ENCODE results near the gene GJA4. TPM values are rescaled to one million over a fixed set of nuclear protein-coding genes. Genes with fewer than 3 reads are reported as not detected.
"Not testable (repeated sequence)": the region's sequence is repeated elsewhere in the genome, so short reads cannot be mapped to it uniquely, and the experiment has no call there.

The GJA4 gene
- total RNA-seq, 2 donors from 2014 or later = 0.86 to 5.9 TPM

DNA sequence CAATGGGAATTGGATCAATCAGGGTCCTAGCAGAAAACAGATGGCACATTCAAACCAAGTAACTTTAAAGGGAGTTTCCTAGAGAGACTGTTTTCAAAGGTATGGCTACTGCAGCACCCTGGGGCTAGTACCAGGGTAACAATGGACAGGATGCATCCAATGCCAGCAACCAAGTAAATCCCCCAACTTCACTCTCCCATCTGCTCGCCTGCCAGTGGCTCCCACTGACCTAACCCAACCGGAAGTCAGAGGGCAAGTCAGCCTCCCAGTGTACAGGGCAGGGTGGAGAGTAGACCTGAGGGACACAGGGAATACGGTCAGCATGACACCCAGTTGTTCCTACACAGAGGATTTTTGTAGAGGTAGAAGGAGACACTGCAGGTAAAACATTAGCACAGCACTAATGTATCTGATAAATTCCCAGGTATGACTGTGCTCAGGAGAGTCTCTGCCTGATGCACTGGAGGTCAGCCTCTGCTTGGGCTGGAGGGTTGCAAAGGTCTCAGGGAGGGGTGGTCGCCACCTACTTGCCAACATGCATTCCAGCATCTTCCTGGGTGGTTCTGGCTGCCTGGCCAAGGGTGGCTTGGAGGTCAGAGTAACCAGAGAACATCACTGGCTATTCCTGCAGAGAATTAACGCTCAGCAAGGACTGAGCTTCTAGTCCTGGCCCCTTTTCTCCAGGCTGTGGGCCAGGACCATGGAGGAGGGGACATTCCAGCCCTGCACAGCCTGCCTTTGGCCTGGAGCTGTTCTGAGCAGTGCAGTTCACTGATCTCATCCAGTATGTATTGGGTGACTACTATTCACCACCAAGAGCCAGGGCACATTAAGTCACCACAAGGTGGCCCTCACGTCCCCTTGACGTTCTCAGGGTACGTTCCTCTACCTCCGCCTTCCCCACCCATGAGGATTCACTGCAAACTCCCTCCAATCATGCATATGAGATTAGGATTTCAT is 5.1 kb upstream of the GJA4 start:
- Mint-ChIP-seq H3K9me3 (no peaks in the 10 kb centered on the region), H3K27me3 (peaks cover 31 to 37% of the 10 kb centered on the region in 2 donors), H3K4me1 (ENCODE audit: low read depth in 2 of 2) (peaks cover 6 to 26% of the 10 kb centered on the region in 2 donors), H3K4me3 (no peak overlapping the region), H3K36me3 (no peaks in the 10 kb centered on the region), H3K27ac (no peak overlapping the region)
- DNase-seq (ENCODE audit: low spot score) (no peak), ATAC-seq (no peak)

DNA sequence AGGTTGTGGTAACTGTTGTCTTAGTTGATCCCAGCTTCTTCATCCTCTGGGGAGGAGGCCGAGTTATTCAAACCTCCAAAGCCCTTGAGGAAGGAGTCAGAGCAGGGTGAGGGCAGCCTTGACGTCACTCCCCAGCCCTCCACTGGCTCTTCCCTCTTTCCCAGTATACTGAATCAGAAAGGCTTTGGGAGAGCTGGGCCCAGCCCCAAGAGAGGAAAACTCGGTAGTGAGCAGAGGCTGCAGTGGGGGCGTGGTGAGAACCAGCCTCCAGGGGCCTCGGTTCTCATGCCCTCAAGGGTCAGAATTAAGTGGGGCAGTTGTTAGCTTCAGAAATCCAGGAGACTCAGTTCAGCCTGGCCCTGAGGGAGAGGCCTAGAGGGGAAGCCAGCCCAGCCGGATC is 1.8 kb upstream of the GJA4 start:
- H3K36me3 Mint-ChIP-seq = no peaks in the 10 kb centered on the region

DNA sequence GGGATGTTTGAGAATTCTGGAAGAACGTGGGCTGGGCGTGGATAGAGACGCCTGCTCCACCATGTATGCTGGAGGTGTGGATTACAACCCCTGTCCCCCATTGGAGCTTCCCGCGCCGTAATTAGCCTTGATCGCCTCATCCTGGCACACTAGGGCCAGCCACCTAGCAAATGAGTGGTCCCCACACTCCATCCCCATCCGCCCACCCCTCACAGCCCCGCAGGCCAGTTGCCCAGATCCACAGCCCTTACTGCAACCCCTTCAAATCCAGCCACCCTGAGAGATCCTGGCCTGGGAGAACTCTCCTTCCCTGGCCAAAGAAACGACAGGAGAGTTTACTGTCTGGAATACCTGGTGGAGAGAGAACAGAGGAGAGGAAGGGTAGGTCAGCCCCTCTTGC is 375 bp upstream of the GJA4 start:
- ATAC-seq (no peak), DNase-seq (ENCODE audit: low spot score) (no peak)
- H3K27me3 Mint-ChIP-seq = peaks cover 9 to 17% of the 10 kb centered on the region in 2 donors
- H3K4me3 Mint-ChIP-seq = peak overlapping the region; percentile 56
- H3K9me3 Mint-ChIP-seq = no peaks in the 10 kb centered on the region
- peak overlapping the region in 1 of 2 donors; percentile 27 for H3K27ac Mint-ChIP-seq
- H3K4me1 Mint-ChIP-seq (ENCODE audit: low read depth in 2 of 2) = peaks cover 0 to 28% of the 10 kb centered on the region in 2 donors
- no peaks in the 10 kb centered on the region for H3K36me3 Mint-ChIP-seq

More for the DNA sequence above, 1.8 kb upstream of the GJA4 start:
- Mint-ChIP-seq H3K27me3 (peaks cover 17 to 22% of the 10 kb centered on the region in 2 donors), H3K9me3 (no peaks in the 10 kb centered on the region), H3K4me1 (ENCODE audit: low read depth in 2 of 2) (peaks cover 6 to 28% of the 10 kb centered on the region in 2 donors), H3K4me3 (no peak overlapping the region), H3K27ac (peak overlapping the region in 1 of 2 donors; percentile 40)
- ATAC-seq (no peak), DNase-seq (ENCODE audit: low spot score) (no peak)

DNA sequence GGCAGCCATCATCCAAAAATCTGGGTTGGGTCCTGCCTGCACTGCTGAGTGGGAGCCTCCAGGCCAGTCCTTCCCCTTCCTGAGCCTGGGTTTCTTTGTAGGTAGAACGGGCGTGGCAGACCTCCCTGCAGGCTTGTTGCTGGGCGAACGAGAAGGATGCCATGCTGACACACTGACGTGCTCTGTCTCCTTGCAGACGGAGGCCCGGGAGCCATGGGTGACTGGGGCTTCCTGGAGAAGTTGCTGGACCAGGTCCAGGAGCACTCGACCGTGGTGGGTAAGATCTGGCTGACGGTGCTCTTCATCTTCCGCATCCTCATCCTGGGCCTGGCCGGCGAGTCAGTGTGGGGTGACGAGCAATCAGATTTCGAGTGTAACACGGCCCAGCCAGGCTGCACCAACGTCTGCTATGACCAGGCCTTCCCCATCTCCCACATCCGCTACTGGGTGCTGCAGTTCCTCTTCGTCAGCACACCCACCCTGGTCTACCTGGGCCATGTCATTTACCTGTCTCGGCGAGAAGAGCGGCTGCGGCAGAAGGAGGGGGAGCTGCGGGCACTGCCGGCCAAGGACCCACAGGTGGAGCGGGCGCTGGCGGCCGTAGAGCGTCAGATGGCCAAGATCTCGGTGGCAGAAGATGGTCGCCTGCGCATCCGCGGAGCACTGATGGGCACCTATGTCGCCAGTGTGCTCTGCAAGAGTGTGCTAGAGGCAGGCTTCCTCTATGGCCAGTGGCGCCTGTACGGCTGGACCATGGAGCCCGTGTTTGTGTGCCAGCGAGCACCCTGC is 1.4 kb downstream of the GJA4 start:
- Mint-ChIP-seq H3K36me3 (no peaks in the 10 kb centered on the region), H3K27ac (no peak overlapping the region), H3K4me1 (ENCODE audit: low read depth in 2 of 2) (peaks cover 0 to 26% of the 10 kb centered on the region in 2 donors), H3K27me3 (peaks cover 9 to 16% of the 10 kb centered on the region in 2 donors), H3K9me3 (no peaks in the 10 kb centered on the region), H3K4me3 (no peak overlapping the region)
- no peak for ATAC-seq
- no peak for DNase-seq (ENCODE audit: low spot score)

DNA sequence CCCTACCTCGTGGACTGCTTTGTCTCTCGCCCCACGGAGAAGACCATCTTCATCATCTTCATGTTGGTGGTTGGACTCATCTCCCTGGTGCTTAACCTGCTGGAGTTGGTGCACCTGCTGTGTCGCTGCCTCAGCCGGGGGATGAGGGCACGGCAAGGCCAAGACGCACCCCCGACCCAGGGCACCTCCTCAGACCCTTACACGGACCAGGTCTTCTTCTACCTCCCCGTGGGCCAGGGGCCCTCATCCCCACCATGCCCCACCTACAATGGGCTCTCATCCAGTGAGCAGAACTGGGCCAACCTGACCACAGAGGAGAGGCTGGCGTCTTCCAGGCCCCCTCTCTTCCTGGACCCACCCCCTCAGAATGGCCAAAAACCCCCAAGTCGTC is 2.0 kb downstream of the GJA4 start:
- no peaks in the 10 kb centered on the region for H3K36me3 Mint-ChIP-seq
- no peak overlapping the region for H3K27ac Mint-ChIP-seq
- DNase-seq (ENCODE audit: low spot score) (no peak), ATAC-seq (no peak)
- H3K4me3 Mint-ChIP-seq = no peak overlapping the region
- H3K27me3 Mint-ChIP-seq = peaks cover 9 to 14% of the 10 kb centered on the region in 2 donors
- H3K4me1 Mint-ChIP-seq (ENCODE audit: low read depth in 2 of 2) = peaks cover 0 to 25% of the 10 kb centered on the region in 2 donors
- H3K9me3 Mint-ChIP-seq = no peaks in the 10 kb centered on the region

DNA sequence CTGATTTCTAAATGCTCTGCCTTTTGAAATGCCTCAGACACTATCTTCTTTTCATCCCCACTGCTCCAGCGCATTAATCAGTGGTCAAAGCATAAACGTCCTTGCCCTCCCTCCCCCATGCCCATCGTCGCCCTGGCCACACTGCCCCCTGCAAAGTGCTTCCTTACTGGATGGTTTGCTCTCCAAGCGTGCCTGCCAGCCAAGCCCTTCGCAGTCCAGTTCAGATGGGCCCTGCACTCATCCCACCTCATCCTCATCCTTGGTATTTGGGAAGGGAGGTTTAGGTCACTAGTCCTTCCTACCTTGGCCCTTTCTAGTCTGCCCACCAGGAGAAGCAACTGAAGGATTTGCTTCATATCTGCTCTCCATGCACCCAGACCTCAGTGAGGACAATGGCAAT is 3.1 kb downstream of the GJA4 start:
- Mint-ChIP-seq H3K27me3 (peaks cover 7 to 9% of the 10 kb centered on the region in 2 donors), H3K9me3 (no peaks in the 10 kb centered on the region), H3K36me3 (no peaks in the 10 kb centered on the region), H3K4me3 (no peak overlapping the region), H3K4me1 (ENCODE audit: low read depth in 2 of 2) (peaks cover 8 to 25% of the 10 kb centered on the region in 2 donors), H3K27ac (no peak overlapping the region)
- DNase-seq (ENCODE audit: low spot score) (no peak), ATAC-seq (no peak)

DNA sequence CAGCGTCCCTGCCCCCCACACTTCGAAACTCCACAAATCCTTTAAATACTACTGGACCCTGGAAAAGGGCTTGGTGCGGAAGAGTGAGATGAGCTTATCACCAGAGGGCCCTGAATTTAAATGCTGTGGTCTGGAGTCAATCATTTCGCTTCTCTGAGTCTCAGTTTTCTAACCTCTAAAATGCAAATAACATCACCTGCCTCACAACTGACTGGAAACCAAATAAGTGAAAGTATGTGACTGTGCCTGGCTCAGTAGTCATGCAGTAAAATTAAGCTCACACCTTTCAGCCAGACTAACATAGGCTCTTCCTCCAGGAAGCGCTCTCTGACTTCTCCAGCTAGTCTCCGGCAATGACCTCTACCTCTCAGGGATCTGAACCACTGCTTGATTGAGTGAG is 4.2 kb downstream of the GJA4 start:
- Mint-ChIP-seq H3K4me3 (no peak overlapping the region), H3K27ac (peak overlapping the region in 1 of 2 donors; percentile 78), H3K4me1 (ENCODE audit: low read depth in 2 of 2) (peaks cover 10 to 26% of the 10 kb centered on the region in 2 donors), H3K36me3 (no peaks in the 10 kb centered on the region), H3K9me3 (no peaks in the 10 kb centered on the region), H3K27me3 (peaks cover under 1 to 5% of the 10 kb centered on the region in 2 donors)
- ATAC-seq (no peak), DNase-seq (ENCODE audit: low spot score) (no peak)

DNA sequence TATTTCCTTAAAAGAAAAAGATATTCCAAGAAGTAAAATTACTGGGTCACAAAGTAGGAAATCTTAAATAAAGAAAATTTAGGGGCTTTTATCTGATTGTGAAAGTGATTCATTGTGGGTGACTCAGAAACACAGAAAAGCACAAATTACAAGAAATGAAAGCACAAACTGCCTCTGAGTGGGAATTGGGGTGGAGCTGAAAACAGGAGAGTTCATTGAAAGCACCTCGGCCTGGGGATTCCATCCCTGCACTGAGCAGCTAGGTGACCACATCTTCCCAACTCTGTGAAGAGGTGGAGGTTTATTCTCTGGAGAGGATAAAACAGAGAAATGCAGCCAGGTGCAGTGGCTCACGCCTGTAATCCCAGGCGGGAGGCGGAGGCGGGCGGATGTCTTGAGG is 7.4 kb downstream of the GJA4 start:
- no peak for DNase-seq (ENCODE audit: low spot score)
- ATAC-seq = peak; percentile 70 to 85

DNA sequence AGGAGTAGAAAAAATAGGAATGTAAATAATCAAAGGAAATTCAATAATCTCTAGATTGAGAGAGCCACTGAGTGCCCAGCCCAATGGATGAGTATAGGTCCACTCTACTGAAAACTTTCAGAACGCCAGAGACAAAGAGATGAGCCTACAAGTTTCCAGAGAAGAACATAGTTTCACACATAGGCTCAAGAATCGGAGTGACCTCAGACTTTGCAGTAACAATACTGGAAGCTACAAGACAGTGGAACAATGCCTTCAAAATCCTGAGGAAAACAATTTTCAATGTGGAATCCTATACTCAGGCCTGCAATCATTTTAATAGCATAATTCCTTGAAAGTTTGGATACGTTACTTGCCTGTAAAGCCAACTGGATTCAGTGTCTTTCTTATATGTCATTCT is 11.0 kb downstream of the GJA4 start:
- DNase-seq (ENCODE audit: low spot score) (no peak), ATAC-seq (no peak)
- H3K27me3 Mint-ChIP-seq = no peaks in the 10 kb centered on the region
- no peak overlapping the region for H3K4me3 Mint-ChIP-seq
- peaks cover 6% of the 10 kb centered on the region for H3K36me3 Mint-ChIP-seq
- peaks cover 10 to 12% of the 10 kb centered on the region in 2 donors for H3K4me1 Mint-ChIP-seq (ENCODE audit: low read depth in 2 of 2)
- no peaks in the 10 kb centered on the region for H3K9me3 Mint-ChIP-seq
- H3K27ac Mint-ChIP-seq = no peak overlapping the region

More for the DNA sequence above, 7.4 kb downstream of the GJA4 start:
- H3K4me1 Mint-ChIP-seq (ENCODE audit: low read depth in 2 of 2) = peaks cover 10 to 20% of the 10 kb centered on the region in 2 donors
- no peaks in the 10 kb centered on the region for H3K27me3 Mint-ChIP-seq
- no peaks in the 10 kb centered on the region for H3K9me3 Mint-ChIP-seq
- peak overlapping the region; percentile 65 to 91 for H3K27ac Mint-ChIP-seq
- H3K36me3 Mint-ChIP-seq = peaks cover 6% of the 10 kb centered on the region
- peak overlapping the region; percentile 66 for H3K4me3 Mint-ChIP-seq

DNA sequence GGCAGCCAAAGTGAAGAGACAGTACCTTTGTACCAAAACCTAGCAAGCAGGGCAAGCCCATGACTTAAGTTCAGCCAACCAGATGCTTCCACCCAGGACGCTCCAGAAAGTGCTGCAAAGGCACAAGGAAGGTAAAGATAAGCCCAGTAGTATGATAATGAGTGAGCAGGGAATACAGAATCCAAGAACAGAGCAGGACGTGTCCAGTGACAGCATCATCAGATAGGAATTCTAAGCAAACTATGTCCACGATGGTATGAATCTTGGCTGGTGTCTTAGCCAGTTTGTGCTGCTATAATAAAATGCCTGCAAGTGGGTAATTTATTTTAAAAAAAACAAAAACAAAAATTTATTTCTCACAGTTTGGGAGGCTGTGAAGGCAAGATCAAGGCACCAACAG is 13.6 kb downstream of the GJA4 start:
- H3K9me3 Mint-ChIP-seq = peaks cover 4% of the 10 kb centered on the region
- no peaks in the 10 kb centered on the region for H3K4me1 Mint-ChIP-seq (ENCODE audit: low read depth in 2 of 2)
- H3K4me3 Mint-ChIP-seq = no peak overlapping the region
- no peak for ATAC-seq
- H3K27me3 Mint-ChIP-seq = no peaks in the 10 kb centered on the region
- no peak overlapping the region for H3K27ac Mint-ChIP-seq
- no peak for DNase-seq (ENCODE audit: low spot score)
- peaks cover 10% of the 10 kb centered on the region for H3K36me3 Mint-ChIP-seq

DNA sequence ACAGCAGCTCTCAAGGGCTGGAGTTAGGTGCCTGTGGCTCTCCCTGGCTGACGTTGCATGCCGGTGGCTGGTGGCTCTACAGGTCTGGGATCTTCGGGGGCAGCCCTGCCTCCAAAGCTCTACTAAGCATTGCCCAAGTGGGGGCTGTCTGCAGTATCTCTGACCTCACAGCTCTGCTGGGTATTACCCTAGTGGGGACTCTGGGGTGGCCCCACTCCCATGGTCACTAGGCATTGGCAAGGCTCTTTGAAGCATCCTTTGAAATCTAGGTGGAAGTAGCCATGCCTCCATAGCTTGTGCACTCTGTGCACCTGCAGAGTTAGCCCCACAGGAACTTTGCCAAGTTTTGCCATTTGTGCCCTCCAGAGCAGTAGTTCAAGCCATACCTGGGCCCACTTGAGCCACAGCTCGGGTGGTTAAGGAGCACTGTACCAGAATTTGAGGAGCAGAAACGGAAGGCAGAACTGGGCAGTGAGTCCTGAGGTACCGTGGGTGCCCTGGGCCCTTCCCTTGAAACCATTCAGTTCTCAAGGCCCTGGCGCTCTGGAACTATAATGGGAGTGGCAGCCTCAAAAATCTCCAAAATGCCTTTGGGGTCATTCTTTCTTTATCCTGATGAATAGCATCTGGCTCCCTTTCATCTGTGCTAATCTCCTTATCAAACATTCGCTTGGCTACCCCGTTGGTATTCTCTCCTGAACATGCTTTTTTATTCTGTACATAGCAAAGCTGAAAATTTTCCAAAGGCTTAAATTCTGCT is 15.4 kb downstream of the GJA4 start:
- no peak overlapping the region for H3K4me3 Mint-ChIP-seq
- ATAC-seq (no peak), DNase-seq (ENCODE audit: low spot score) (no peak)
- no peak overlapping the region for H3K27ac Mint-ChIP-seq
- no peaks in the 10 kb centered on the region for H3K27me3 Mint-ChIP-seq
- peaks cover 9% of the 10 kb centered on the region for H3K36me3 Mint-ChIP-seq
- peaks cover 4% of the 10 kb centered on the region for H3K9me3 Mint-ChIP-seq
- no peaks in the 10 kb centered on the region for H3K4me1 Mint-ChIP-seq (ENCODE audit: low read depth in 2 of 2)

DNA sequence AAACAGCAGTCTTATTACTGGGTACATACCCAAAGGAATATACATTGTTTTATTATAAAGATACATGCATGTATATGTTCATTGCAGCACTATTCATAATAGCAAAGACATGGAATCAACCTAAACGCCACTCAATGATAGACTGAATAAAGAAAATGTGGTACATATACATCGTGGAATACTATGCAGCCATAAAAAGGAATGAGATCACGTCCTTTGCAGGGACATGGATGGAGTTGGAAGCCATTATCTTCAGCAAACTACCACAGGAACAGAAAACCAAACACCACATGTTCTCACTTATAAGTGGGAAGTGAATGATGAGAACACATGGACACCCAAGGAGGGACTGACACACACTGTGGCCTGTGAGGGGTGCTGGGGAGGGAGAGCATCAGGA is 18.0 kb downstream of the GJA4 start:
- not testable (repeated sequence) for H3K36me3 Mint-ChIP-seq; H3K27me3 Mint-ChIP-seq; H3K4me3 Mint-ChIP-seq; H3K4me1 Mint-ChIP-seq (ENCODE audit: low read depth in 2 of 2); DNase-seq (ENCODE audit: low spot score); H3K27ac Mint-ChIP-seq; H3K9me3 Mint-ChIP-seq; ATAC-seq

DNA sequence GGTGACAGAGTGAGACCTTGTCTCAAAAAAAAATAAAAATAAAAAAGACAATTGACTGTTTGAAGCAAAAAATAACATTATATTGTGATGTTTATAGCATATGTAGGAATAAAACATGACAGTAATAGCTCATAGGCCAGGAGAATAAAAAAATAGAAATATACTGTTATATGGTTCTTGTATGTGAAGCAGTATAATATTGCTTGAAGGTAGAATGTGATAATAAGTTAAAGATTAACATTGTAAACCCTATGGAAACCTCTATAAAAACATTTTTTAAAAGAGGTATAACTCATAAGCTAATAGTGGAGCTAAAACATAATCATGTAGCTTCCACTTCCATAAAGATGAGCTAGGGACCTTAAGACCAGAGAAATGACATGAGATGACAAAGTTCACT is 23.5 kb downstream of the GJA4 start:
- Mint-ChIP-seq H3K9me3 (no peaks in the 10 kb centered on the region), H3K27ac (no peak overlapping the region), H3K4me3 (no peak overlapping the region), H3K27me3 (peaks cover 0 to 6% of the 10 kb centered on the region in 2 donors), H3K4me1 (ENCODE audit: low read depth in 2 of 2) (no peaks in the 10 kb centered on the region), H3K36me3 (no peaks in the 10 kb centered on the region)
- ATAC-seq = no peak
- no peak for DNase-seq (ENCODE audit: low spot score)
